OCI-LY1 (cell line): ENCODE data around the gene TNF.

Experiments used
- H2AFZ ChIP-seq: fragments of 200-600 bp; sonication (generic), shearing (Covaris generic); 2 replicates; pipeline ENCODE4 v1.6.0; 2014; ENCODE audit warnings: antibody characterized with exemption, mild to moderate bottlenecking, low read length
- H3F3A ChIP-seq: fragments of 200-600 bp; sonication (generic), shearing (Covaris generic); 2 replicates; pipeline ENCODE4 v1.6.0; 2014; ENCODE audit warnings: mild to moderate bottlenecking, antibody characterized with exemption, low read length, moderate library complexity; ENCODE audit not compliant: insufficient read depth
- H3K27ac ChIP-seq: fragments of 200-600 bp; sonication (generic); 2 replicates; pipeline ENCODE4 v1.5.1; 2014; ENCODE audit warnings: low read length, mixed run types, mild to moderate bottlenecking, low read depth; ENCODE audit not compliant: poor library complexity, severe bottlenecking
- H3K27me3 ChIP-seq: fragments of 200-600 bp; sonication (generic); 2 replicates; pipeline ENCODE4 v1.6.0; 2014; ENCODE audit warnings: antibody characterized with exemption, mild to moderate bottlenecking, low read length, moderate library complexity; ENCODE audit not compliant: insufficient read depth
- H3K36me3 ChIP-seq: fragments of 200-600 bp; sonication (generic); 2 replicates; pipeline ENCODE4 v1.6.1; 2014; ENCODE audit warnings: mild to moderate bottlenecking, antibody characterized with exemption, low read length, moderate library complexity, mixed read lengths; ENCODE audit not compliant: insufficient read depth
- H3K4me1 ChIP-seq: fragments of 200-600 bp; sonication (generic); 2 replicates; pipeline ENCODE4 v1.5.1; 2014; ENCODE audit warnings: mild to moderate bottlenecking, low read length, moderate library complexity; ENCODE audit not compliant: insufficient read depth, severe bottlenecking
- H3K4me2 ChIP-seq: fragments of 200-600 bp; sonication (generic), shearing (Covaris generic); 2 replicates; pipeline ENCODE4 v1.6.1; 2014; ENCODE audit warnings: low read length
- H3K4me3 ChIP-seq: fragments of 200-600 bp; sonication (generic); 2 replicates; pipeline ENCODE4 v1.5.1; 2014; ENCODE audit warnings: low read length, low read depth, mild to moderate bottlenecking, mixed read lengths; ENCODE audit not compliant: poor library complexity, severe bottlenecking
- H3K79me2 ChIP-seq: fragments of 200-600 bp; shearing (Covaris generic); 2 replicates; pipeline ENCODE4 v1.6.1; 2016; ENCODE audit warnings: mixed run types, low read length, mixed read lengths; ENCODE audit not compliant: insufficient read depth
- H3K9ac ChIP-seq: fragments of 200-600 bp; sonication (generic), shearing (Covaris generic); 2 replicates; pipeline ENCODE4 v1.6.1; 2014; ENCODE audit warnings: mild to moderate bottlenecking, low read length, mixed read lengths
- H3K9me2 ChIP-seq: fragments of 200-600 bp; sonication (generic), shearing (Covaris generic); 2 replicates; pipeline ENCODE4 v1.6.1; 2014; ENCODE audit warnings: low read depth, mild to moderate bottlenecking, low read length, mixed read lengths
- H3K9me3 ChIP-seq: fragments of 200-600 bp; shearing (Covaris generic); 2 replicates; pipeline ENCODE4 v1.6.1; 2014; ENCODE audit warnings: low read length, mixed read lengths
- H4K20me1 ChIP-seq: fragments of 200-600 bp; sonication (generic), shearing (Covaris generic); 2 replicates; pipeline ENCODE4 v1.6.0; 2016; ENCODE audit warnings: mild to moderate bottlenecking, low read length; ENCODE audit not compliant: insufficient read depth
- EZH2 ChIP-seq: fragments of 200-600 bp; sonication (generic), shearing (Covaris generic); IDR thresholded peaks from 2 replicates; pipeline ENCODE4 v1.8.0; 2017; ENCODE audit warnings: borderline replicate concordance, mixed run types, mild to moderate bottlenecking, antibody characterized with exemption, low read length, moderate library complexity, mixed read lengths
- TF ChIP-seq, protein P1 (sequence below): fragments of 200-600 bp; sonication (generic), shearing (Covaris generic); IDR thresholded peaks from 2 replicates; pipeline ENCODE4 v1.5.1; 2017; ENCODE audit warnings: mild to moderate bottlenecking, antibody characterized with exemption, low read length, moderate library complexity, mixed read lengths

Gene TNF

DNA sequence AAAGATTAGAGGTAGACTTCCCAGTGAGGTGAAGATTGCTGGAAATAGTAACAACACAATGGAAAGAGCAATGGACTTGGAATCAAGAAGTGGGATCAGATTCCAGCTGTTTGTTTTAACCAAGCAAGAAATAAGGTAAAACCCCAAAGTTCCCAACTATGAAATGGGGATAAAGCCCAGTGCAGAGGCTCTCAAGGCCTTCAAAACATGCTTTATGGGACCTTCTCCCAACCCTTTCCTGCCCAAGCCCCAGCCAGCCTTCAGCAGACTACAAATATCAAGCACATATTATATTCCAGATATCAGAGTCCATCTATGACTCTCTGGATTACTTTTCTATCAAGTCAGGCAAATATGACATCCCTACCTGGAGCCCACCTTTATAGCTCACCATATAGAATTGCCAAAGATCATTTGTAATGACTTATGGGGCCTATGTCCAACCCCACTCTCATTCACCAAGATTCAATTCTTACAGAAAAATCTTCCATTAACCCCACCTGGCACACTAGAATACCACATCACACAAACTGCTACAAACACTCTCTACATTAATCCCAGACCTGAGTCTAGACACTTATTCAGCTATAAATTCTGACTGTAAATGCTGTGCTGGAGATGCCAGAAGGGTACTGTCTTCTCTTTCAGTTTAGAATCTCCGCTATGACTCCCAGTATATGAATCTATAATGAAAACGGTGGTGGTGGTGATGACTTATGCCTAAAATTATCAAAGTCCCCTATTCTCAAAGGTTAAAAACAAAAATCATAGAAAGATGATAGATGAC lies 39.6 kb upstream of the TNF start:
- no peak overlapping the region for H3K4me2 ChIP-seq

DNA sequence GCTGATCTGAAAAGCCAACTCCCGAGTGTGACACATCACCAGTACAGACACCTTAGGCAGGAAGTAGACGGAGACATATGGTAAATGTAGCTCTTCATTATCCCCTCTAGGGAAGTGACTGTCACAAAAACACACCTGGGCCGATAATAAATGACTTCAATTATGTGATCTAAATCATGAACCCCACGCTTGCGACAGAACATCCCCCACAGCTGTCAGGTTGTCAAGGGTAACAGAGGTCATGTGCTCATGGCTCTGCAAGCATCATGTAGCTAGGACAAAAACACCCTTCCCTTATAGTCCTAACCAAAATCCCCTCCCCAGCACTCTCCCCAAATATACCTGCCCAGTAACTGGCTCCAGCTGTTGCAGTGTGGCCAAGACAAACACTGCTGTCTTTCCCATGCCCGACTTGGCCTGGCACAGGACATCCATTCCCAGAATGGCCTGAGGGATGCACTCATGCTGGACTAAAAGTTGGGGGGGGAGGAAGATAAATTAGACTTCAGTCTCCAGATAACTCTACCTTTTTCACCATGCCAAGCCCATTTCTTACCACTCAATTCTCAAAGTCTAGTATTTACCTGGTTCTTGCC lies 36.5 kb upstream of the TNF start:
- Histone ChIP-seq H3K36me3 (peaks cover 72% of the 10 kb centered on the region), H3K27ac (no peak overlapping the region), H3K9me3 (no peaks in the 10 kb centered on the region), H3K4me1 (peaks cover 35% of the 10 kb centered on the region), H4K20me1 (no peaks in the 10 kb centered on the region), H3K9me2 (no peaks in the 10 kb centered on the region), H2AFZ (no peak overlapping the region), H3K4me2 (peak overlapping the region; percentile 87), H3K9ac (no peak overlapping the region; the same call in 1 of the 2 replicates), H3F3A (no peaks in the 10 kb centered on the region), H3K4me3 (peak overlapping the region; percentile 81), H3K79me2 (peaks cover 39% of the 10 kb centered on the region), H3K27me3 (no peaks in the 10 kb centered on the region)
- TF ChIP-seq, protein P1, sequence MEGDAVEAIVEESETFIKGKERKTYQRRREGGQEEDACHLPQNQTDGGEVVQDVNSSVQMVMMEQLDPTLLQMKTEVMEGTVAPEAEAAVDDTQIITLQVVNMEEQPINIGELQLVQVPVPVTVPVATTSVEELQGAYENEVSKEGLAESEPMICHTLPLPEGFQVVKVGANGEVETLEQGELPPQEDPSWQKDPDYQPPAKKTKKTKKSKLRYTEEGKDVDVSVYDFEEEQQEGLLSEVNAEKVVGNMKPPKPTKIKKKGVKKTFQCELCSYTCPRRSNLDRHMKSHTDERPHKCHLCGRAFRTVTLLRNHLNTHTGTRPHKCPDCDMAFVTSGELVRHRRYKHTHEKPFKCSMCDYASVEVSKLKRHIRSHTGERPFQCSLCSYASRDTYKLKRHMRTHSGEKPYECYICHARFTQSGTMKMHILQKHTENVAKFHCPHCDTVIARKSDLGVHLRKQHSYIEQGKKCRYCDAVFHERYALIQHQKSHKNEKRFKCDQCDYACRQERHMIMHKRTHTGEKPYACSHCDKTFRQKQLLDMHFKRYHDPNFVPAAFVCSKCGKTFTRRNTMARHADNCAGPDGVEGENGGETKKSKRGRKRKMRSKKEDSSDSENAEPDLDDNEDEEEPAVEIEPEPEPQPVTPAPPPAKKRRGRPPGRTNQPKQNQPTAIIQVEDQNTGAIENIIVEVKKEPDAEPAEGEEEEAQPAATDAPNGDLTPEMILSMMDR = no peak
- no peak for TF ChIP-seq EZH2

More for the DNA sequence above, 39.6 kb upstream of the TNF start:
- H3K36me3 ChIP-seq = peaks cover 98% of the 10 kb centered on the region
- no peaks in the 10 kb centered on the region for H3K9me3 ChIP-seq
- TF ChIP-seq EZH2 = no peak
- TF ChIP-seq, protein P1 = no peak
- H4K20me1 ChIP-seq = no peaks in the 10 kb centered on the region
- H3K4me3 ChIP-seq = no peak overlapping the region
- H3K27me3 ChIP-seq = no peaks in the 10 kb centered on the region
- H3K9me2 ChIP-seq = no peaks in the 10 kb centered on the region
- H3K79me2 ChIP-seq = peaks cover 29% of the 10 kb centered on the region
- peaks cover 8% of the 10 kb centered on the region; the same call in 1 of the 2 replicates for H3F3A ChIP-seq
- H3K27ac ChIP-seq = no peak overlapping the region
- H2AFZ ChIP-seq = no peak overlapping the region
- peaks cover 27% of the 10 kb centered on the region for H3K4me1 ChIP-seq
- H3K9ac ChIP-seq = no peak overlapping the region

DNA sequence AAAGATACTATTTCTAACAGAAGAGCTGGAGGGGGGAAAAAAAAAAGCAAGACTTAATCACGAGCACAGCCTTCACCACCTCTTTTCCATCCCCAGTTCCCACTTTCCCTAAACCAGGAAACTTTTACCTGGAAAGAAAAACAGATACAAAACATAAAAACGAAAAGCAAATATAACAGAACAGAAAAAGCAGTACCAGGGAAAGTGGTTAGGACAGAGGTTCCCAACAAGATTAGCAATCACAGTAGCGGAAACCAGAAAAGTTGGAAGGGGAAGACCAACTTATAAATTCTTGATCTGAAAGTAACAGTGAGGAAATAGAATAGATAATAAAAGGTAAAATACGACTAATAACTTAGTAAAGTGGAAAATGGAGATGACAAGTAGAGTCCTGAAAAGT lies 34.7 kb upstream of the TNF start:
- no peak for TF ChIP-seq EZH2
- TF ChIP-seq, protein P1 = no peak
- Histone ChIP-seq H3F3A (no peaks in the 10 kb centered on the region), H3K4me1 (peaks cover 46% of the 10 kb centered on the region), H3K4me2 (peak overlapping the region; percentile 87), H3K9ac (peak overlapping the region; percentile 91), H3K27ac (peak overlapping the region; percentile 84), H3K9me3 (no peaks in the 10 kb centered on the region), H3K4me3 (peak overlapping the region; percentile 81), H3K9me2 (no peaks in the 10 kb centered on the region), H2AFZ (no peak overlapping the region), H4K20me1 (no peaks in the 10 kb centered on the region), H3K79me2 (peaks cover 39% of the 10 kb centered on the region), H3K27me3 (no peaks in the 10 kb centered on the region), H3K36me3 (peaks cover 55% of the 10 kb centered on the region)
